Right lobe of liver (tissue), 6 donors: ENCODE data around the gene KLHL22. TPM values are rescaled to one million over a fixed set of nuclear protein-coding genes. Genes with fewer than 3 reads are reported as not detected.
A peak's percentile ranks its signal among the peaks of the same experiment; 100 is the strongest.

Source experiments
- ATAC-seq, 4 donors: fragments of 200-7000 bp; cut with Tn5 transposase; one replicate each; pipeline ENCODE4 v1.9.1; 2020; ENCODE audit warnings: mild to moderate bottlenecking in 4 of 4, moderate library complexity in 4 of 4
- DNase-seq, 3 donors: peaks; one replicate each; pipeline ENCODE4 v3.0.0-alpha.2; 2020
- H3K27ac ChIP-seq, 3 donors: fragments of 200-600 bp; one replicate each; pipeline ENCODE4 v1.8.0; 2022
- H3K27me3 ChIP-seq, 2 donors: fragments of 200-600 bp; one replicate each; pipeline ENCODE4 v1.8.0; 2022
- H3K36me3 ChIP-seq, 4 donors: fragments of 200-600 bp; sonication (generic) in 1 of 4; one replicate each; pipeline versions ENCODE4 v1.5.1 to v1.8.0; 2017 to 2022; ENCODE audit warnings: control low read depth in 1 of 4
- H3K4me1 ChIP-seq, 4 donors: fragments of 200-600 bp; sonication (generic) in 1 of 4; one replicate each; pipeline versions ENCODE4 v1.5.1 to v1.8.0; 2017 to 2022; ENCODE audit warnings: control low read depth in 1 of 4
- H3K4me3 ChIP-seq, 3 donors: fragments of 200-600 bp; one replicate each; pipeline ENCODE4 v1.8.0; 2022
- H3K9me3 ChIP-seq, 4 donors: fragments of 200-600 bp; sonication (generic) in 1 of 4; one replicate each; pipeline versions ENCODE4 v1.5.1 to v1.8.0; 2017 to 2022; ENCODE audit warnings: control low read depth in 1 of 4
- POLR2A ChIP-seq: fragments of 450-650 bp; IDR thresholded peaks from one replicate; pipeline ENCODE4 v1.6.1; 2017; ENCODE audit warnings: antibody characterized with exemption, mild to moderate bottlenecking
- WGBS: methylation state at CpG from one replicate; pipeline ENCODE4 v1.1.6; 2018; ENCODE audit warnings: low coverage, low lambda C conversion rate; ENCODE audit not compliant: insufficient coverage; ENCODE audit errors: missing lambda C conversion rate; 5-methylcytosine and 5-hydroxymethylcytosine counted together
- intact Hi-C, 2 donors: fragments of 100-400 bp; cut with DNase I; formaldehyde crosslinking; loops; one replicate each; pipeline versions ENCODE4 v1.11.2 to v1.14.1; 2022
- total RNA-seq, 6 experiments: library from RNA; depleted of rRNA in 2 of 6; stranded (reverse); fragments of >200 nt in 2 of 6; fragmentation: NEBNext Ultra II Directional in 3 of 6; extraction: Animal tissue kit (Norgen Biotek cat#: 25700) in 3 of 6; gene quantifications; one replicate each; pipeline versions ENCODE4 v1.1.0 to v1.2.4, GENCODE V29; 2016 to 2023
- TF ChIP-seq, protein P1 (sequence below), 4 donors: fragments of 200-600 bp in 3 of 4; fragments of 450-650 bp in 1 of 4; IDR thresholded peaks; one replicate each; pipeline versions ENCODE4 v1.5.1 to v1.8.0; 2016 to 2022; ENCODE audit warnings: antibody characterized with exemption in 4 of 4, mild to moderate bottlenecking in 2 of 4
- donor health status: DM: no; HTN: yes; CAD: no.
- donor health status: DM: no; HTN: no; CAD: no.
- donor health status: DM: no; HTN: no; CAD: no.
- donor health status: DM: no; HTN: yes; CAD: no.
- donor health status: DM: no; HTN: yes; CAD: no.

Gene KLHL22
- total RNA-seq, 6 experiments from 2014 or later = 9.0 to 14.2 (median 10.2) TPM

DNA sequence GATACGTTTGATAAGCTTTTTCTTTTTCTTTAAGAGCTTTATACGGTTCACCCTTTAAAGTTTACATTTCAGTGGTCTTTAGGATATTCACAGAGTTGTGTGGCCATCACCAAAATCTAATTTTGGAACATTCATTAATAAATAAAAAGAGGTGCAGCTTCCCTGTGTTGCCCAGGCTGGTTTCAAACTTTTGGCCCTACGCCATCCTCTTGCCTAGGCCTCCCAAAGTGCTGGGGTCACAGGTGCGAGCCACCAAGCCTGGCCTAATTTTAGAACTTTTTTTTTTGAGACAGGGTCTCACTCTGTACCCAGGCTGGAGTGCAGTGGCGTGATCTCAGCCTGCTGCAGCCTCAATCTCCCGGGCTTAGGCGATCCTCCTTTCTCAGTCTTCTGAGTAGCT, 42.4 kb upstream of the KLHL22 start:
- H3K27me3 ChIP-seq = no peaks in the 10 kb centered on the region
- no peak overlapping the region for H3K27ac ChIP-seq
- ATAC-seq (no peak), DNase-seq (peak in 1 of 3 donors; percentile 4)
- WGBS = 100% methylated on average over 1 of the region's 7 CpGs
- TF ChIP-seq, protein P1, sequence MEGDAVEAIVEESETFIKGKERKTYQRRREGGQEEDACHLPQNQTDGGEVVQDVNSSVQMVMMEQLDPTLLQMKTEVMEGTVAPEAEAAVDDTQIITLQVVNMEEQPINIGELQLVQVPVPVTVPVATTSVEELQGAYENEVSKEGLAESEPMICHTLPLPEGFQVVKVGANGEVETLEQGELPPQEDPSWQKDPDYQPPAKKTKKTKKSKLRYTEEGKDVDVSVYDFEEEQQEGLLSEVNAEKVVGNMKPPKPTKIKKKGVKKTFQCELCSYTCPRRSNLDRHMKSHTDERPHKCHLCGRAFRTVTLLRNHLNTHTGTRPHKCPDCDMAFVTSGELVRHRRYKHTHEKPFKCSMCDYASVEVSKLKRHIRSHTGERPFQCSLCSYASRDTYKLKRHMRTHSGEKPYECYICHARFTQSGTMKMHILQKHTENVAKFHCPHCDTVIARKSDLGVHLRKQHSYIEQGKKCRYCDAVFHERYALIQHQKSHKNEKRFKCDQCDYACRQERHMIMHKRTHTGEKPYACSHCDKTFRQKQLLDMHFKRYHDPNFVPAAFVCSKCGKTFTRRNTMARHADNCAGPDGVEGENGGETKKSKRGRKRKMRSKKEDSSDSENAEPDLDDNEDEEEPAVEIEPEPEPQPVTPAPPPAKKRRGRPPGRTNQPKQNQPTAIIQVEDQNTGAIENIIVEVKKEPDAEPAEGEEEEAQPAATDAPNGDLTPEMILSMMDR (IDR thresholded peaks at IDR 0.05) = no peak
- no peak for TF ChIP-seq POLR2A
- no peak overlapping the region for H3K4me3 ChIP-seq
- peaks cover 0 to 17% (median 3%) of the 10 kb centered on the region in 4 donors for H3K36me3 ChIP-seq
- no peaks in the 10 kb centered on the region for H3K9me3 ChIP-seq
- intact Hi-C loops = no loop called here
- no peaks in the 10 kb centered on the region for H3K4me1 ChIP-seq

DNA sequence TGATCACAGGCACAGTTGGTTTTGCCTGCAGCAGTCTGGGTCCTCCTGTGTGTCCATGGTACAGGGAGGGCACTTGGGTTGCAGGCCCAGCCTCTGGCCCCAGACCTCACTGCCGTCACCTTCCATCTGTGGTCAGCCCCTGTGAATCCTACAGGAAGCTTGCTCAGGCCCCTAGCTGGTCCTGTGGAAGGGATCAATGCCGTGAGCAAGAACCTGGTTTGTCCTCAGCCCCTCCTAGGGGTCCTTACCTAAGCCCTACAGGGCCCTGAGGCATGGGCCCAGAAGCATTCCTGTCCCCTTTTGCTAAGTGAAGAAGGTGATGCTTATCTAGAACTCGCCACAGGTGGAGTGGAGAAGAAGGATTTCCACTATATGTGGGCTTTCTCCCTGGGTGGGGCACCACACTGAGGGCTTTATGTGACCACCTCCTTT, 41.7 kb upstream of the KLHL22 start:
- Histone ChIP-seq H3K4me1 (no peaks in the 10 kb centered on the region), H3K36me3 (peaks cover 0 to 17% (median 3%) of the 10 kb centered on the region in 4 donors), H3K4me3 (no peak overlapping the region), H3K27me3 (no peaks in the 10 kb centered on the region), H3K27ac (no peak overlapping the region), H3K9me3 (no peaks in the 10 kb centered on the region)
- ATAC-seq = no peak
- peak in 1 of 3 donors; percentile 7 for DNase-seq
- no peak for TF ChIP-seq POLR2A
- TF ChIP-seq, protein P1 (IDR thresholded peaks at IDR 0.05) = no peak
- intact Hi-C loops = no loop called here
- WGBS = no CpG with 5 or more reads among the region's 3 CpGs

DNA sequence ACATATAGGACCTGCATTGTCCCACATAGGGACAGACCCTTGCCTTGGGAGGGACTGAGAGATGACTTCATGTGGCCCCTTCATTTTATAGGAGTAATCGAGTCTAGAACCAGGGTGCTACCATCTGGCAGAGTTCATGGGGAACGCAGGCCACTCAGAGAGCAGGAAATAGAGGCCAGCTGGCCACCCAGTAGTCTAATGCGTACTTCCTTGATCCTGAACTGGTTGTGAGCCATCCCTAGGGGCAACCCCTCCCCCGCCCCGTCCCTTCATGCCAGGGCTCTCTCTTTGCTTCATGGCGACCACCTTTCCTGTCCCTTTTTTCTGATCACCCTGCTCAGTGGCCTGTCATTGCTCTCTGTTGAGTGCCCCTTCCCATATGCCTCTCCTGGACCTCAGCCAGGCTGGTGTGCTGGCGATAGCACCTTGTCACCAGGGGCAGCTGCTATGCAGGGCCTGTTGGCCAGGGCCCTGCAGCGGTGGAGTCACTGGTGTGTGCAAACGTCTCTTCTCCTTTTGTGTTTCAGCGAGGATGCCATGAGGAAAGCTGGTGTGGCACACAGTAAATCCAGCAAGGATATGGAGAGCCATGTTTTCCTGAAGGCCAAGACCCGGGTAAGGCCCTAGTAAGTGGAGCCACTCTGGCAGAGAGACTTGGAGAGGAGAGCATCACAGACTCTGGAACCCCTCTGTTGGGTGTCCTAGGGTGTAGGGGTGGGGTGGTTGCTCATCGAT, 41.2 kb upstream of the KLHL22 start:
- H3K27me3 ChIP-seq = no peaks in the 10 kb centered on the region
- no peaks in the 10 kb centered on the region for H3K9me3 ChIP-seq
- no peak for ATAC-seq
- intact Hi-C loops = no loop called here
- H3K4me3 ChIP-seq = no peak overlapping the region
- DNase-seq = peak in 1 of 3 donors; percentile 27
- no peak for TF ChIP-seq POLR2A
- TF ChIP-seq, protein P1 (IDR thresholded peaks at IDR 0.05) = no peak
- WGBS = 73% methylated on average over 3 of the region's 12 CpGs
- no peaks in the 10 kb centered on the region for H3K4me1 ChIP-seq
- peaks cover 0 to 17% (median 3%) of the 10 kb centered on the region in 4 donors for H3K36me3 ChIP-seq
- H3K27ac ChIP-seq = no peak overlapping the region

DNA sequence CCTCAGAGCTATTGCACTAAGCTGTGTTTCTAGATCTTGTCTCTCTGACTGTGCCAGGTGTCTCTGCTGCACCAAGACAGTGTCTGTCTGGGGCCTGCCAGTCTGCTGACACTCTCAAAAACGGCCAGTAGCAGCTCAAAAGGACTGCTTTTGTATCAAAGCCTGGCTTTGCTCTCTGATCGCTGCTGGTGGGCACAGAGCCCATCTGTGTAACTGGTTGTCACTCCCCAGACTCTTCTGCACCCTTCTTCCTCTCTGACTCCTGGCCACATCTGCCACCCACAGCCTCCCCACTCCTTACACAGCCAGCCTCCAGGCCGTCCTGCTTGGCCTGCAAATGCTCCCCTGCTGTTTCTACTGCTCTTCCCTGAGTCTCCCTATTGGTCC, 38.3 kb upstream of the KLHL22 start:
- Histone ChIP-seq H3K36me3 (peaks cover 0 to 10% (median 3%) of the 10 kb centered on the region in 4 donors), H3K4me3 (no peak overlapping the region), H3K27me3 (no peaks in the 10 kb centered on the region), H3K9me3 (no peaks in the 10 kb centered on the region), H3K4me1 (peaks cover 0 to 7% (median 0%) of the 10 kb centered on the region in 4 donors), H3K27ac (no peak overlapping the region)
- 50% methylated on average over 1 of the region's 3 CpGs for WGBS
- intact Hi-C loops = no loop called here
- DNase-seq (peak in 1 of 3 donors; percentile 27), ATAC-seq (peak in 1 of 4 donors; percentile 5)
- TF ChIP-seq, protein P1 (IDR thresholded peaks at IDR 0.05) = no peak
- TF ChIP-seq POLR2A = no peak
